AG04450 (cell line): ENCODE data around the gene ULK2. TPM values are rescaled to one million over a fixed set of nuclear protein-coding genes. Genes with fewer than 3 reads are reported as not detected.

Experiments
- CTCF ChIA-PET: fragments of 300-600, 350-600 bp; formaldehyde crosslinking; extraction: SDS; loops from one replicate; lab custom pipeline; 2022; ENCODE audit warnings: antibody characterized with exemption, inconsistent platforms; lab: Charles Lee
- POLR2A ChIA-PET: fragments of 350-600 bp; formaldehyde crosslinking; extraction: SDS; loops from one replicate; lab custom pipeline; 2021; ENCODE audit warnings: antibody characterized with exemption, inconsistent platforms; lab: Yijun Ruan, JAX
- DNase-seq: peaks from one replicate; pipeline ENCODE4 v3.0.0-alpha.2; 2011; ENCODE audit warnings: low read depth, low spot score
- H3K27ac ChIP-seq: one replicate; pipeline ENCODE4 v1.5.1; 2012; ENCODE audit warnings: low read depth, low read length, control low read depth
- H3K27me3 ChIP-seq: one replicate; pipeline ENCODE4 v1.6.0; 2012; ENCODE audit warnings: low read length; ENCODE audit not compliant: control insufficient read depth, insufficient read depth
- H3K4me3 ChIP-seq: 2 replicates; pipeline ENCODE4 v1.5.1; 2011; ENCODE audit warnings: mild to moderate bottlenecking, low read depth, low read length, control low read depth
- H3K9me3 ChIP-seq: 2 replicates; pipeline ENCODE4 v1.5.1; 2012; ENCODE audit warnings: low read length; ENCODE audit not compliant: control insufficient read depth, insufficient read depth
- CTCF ChIP-seq: IDR thresholded peaks from 2 replicates; pipeline ENCODE4 v1.5.1; 2011; ENCODE audit warnings: low read depth, low read length, control low read depth, inconsistent platforms
- polyA plus RNA-seq: library from polyadenylated mRNA; depleted of rRNA; stranded (reverse); fragments of >200 nt; gene quantifications from 2 replicates; pipeline ENCODE4 v1.2.3, GENCODE V29; 2011

The ULK2 gene
- polyA plus RNA-seq, 1 experiment, result 33.9 TPM

DNA sequence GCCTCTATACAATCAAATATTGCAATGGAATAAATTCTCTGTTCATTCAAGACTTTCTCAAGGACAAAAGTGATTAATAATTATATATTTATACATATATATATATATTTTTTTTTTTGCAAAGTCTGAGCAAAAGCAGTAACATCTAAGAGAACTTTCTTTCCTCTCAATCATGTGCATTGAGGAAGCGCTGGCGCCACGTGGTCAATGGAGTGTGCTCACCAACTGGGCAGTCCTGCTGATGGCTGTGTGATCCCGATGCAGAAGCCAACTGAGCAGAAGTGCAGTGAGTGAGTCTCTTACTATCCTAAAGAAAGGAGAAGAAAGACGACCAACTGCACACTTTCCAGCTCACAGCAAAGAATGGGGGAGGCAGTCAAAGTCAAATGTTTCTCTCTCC, 37.2 kb upstream of the ULK2 start:
- POLR2A ChIA-PET, result no interaction called here
- CTCF ChIA-PET, result no interaction called here

GRCh38 chr17:19904412-19904811, 36.7 kb upstream of the ULK2 start:
- DNase-seq, result no peak
- no peak overlapping the region; the same call in 1 of the 2 replicates for H3K4me3 ChIP-seq
- TF ChIP-seq CTCF, result no peak
- CTCF ChIA-PET, result no interaction called here
- peak overlapping the region; percentile 66 for H3K27ac ChIP-seq
- no peaks in the 10 kb centered on the region for H3K27me3 ChIP-seq
- H3K9me3 ChIP-seq, result no peaks in the 10 kb centered on the region
- POLR2A ChIA-PET, result interaction anchor here (0.5 to 1.2 kb wide), 2 partner anchors 36 to 74 kb away, joined by 4 read pairs; partner anchors contain the start of gene ULK2

More for the DNA sequence above, 37.2 kb upstream of the ULK2 start:
- no peak for TF ChIP-seq CTCF
- Histone ChIP-seq H3K9me3 (no peaks in the 10 kb centered on the region), H3K4me3 (no peak overlapping the region), H3K27ac (no peak overlapping the region), H3K27me3 (no peaks in the 10 kb centered on the region)
- DNase-seq, result no peak

- DNase-seq, result no peak
- H3K4me3 ChIP-seq, result no peak overlapping the region
- ChIA-PET CTCF (no interaction called here), POLR2A (interaction anchor here (0.6 kb wide), 1 partner anchor 18 kb away, joined by 8 read pairs; no protein-coding TSS in a partner anchor)
- peak overlapping the region; percentile 11 for H3K27ac ChIP-seq
- TF ChIP-seq CTCF, result no peak
- no peaks in the 10 kb centered on the region for H3K27me3 ChIP-seq
- H3K9me3 ChIP-seq, result no peaks in the 10 kb centered on the region
These were observed 33.1 kb upstream of the ULK2 start for GRCh38 chr17:19900809-19901208.

- TF ChIP-seq CTCF, result no peak
- Histone ChIP-seq H3K27ac (peak overlapping the region; percentile 79), H3K9me3 (no peaks in the 10 kb centered on the region), H3K4me3 (no peak overlapping the region), H3K27me3 (no peaks in the 10 kb centered on the region)
- ChIA-PET CTCF (no interaction called here), POLR2A (interaction anchor here (0.8 kb wide), 1 partner anchor 168 kb away, joined by 3 read pairs; no protein-coding TSS in a partner anchor)
- DNase-seq, result peak; percentile 59
These were observed 30.2 kb upstream of the ULK2 start for GRCh38 chr17:19897903-19898302.

- no peak for TF ChIP-seq CTCF
These were observed 29.5 kb upstream of the ULK2 start for GRCh38 chr17:19897090-19897837.

More at GRCh38 chr17:19897090-19897837, 29.5 kb upstream of the ULK2 start:
- no peak overlapping the region for H3K4me3 ChIP-seq
- CTCF ChIA-PET, result no interaction called here
- H3K9me3 ChIP-seq, result no peaks in the 10 kb centered on the region
- no peaks in the 10 kb centered on the region for H3K27me3 ChIP-seq
- POLR2A ChIA-PET, result interaction anchor here (0.8 kb wide), 1 partner anchor 169 kb away, joined by 3 read pairs; no protein-coding TSS in a partner anchor
- H3K27ac ChIP-seq, result peak overlapping the region; percentile 79
- no peak for DNase-seq
